Fibroblast of peridontal ligament (primary cell): ENCODE data around the gene AAK1.

Experiments used
- DNase-seq: peaks from one replicate; pipeline ENCODE4 v3.0.0-alpha.2; 2010; ENCODE audit errors: extremely low read depth

AAK1 gene

GRCh38 chr2:69538872-69539548, 104.5 kb downstream of the AAK1 start:
- DNase-seq: no peak

DNA sequence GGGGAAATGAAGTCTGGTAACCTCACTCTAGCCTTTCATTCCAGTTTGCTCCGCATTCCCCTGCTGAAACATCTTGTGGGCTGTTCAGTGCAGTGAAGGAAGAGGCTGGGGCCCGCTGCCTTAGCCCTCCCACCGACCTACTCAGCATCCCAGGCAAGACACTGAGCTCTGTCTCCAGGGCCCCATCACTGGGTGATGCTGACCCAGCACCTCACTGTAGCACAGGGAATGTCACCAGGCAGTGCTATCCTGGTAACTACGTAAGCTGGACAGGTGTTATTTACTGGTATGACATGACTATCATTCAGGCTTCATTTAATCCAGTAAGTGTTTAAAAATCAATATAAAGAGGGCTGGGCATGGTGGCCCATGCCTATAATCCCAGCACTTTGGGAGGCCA, 105.3 kb downstream of the AAK1 start:
- no peak for DNase-seq

DNA sequence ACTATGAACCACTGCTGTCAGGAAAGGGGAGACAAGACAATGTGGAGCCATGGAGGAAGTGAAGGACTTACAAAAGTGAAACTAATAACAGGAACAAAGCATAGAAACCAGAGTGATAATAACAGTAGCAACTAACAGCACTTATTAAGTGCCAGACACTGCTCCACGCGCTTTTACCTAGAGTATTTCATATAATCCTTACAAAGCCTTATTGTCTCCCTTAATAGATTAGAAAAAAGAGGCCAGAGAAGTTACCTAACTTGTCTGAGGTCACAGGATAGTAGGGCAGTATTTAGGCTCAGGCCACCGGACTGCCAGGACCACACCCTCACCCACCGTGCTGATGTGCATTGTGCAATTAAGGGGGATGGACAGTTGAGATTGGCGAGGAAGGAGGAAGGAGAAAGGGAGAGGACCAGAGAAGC, 107.7 kb downstream of the AAK1 start:
- DNase-seq: no peak

GRCh38 chr2:69531186-69531585, 112.4 kb downstream of the AAK1 start:
- DNase-seq: no peak

DNA sequence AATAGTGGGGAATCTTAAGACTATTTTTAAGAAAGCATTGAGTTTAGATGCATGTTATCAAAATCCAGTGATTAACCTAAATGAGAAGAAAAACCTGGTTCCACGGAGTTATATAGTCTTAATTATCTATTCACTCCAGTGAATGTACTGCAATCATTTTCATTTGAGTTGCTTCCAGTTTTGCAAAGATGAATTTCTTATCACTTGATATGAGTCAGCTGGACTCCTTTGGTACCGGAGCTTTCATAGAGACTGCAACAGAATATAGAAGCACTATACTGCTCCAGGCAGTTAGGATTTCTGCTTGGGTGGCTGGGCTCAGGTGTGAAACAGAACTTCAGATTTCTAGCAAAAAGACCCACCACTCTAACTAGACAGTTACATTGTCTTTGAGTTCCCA, 114.1 kb downstream of the AAK1 start:
- no peak for DNase-seq

- DNase-seq: no peak
These were observed 118.3 kb downstream of the AAK1 start for GRCh38 chr2:69525261-69525660.

DNA sequence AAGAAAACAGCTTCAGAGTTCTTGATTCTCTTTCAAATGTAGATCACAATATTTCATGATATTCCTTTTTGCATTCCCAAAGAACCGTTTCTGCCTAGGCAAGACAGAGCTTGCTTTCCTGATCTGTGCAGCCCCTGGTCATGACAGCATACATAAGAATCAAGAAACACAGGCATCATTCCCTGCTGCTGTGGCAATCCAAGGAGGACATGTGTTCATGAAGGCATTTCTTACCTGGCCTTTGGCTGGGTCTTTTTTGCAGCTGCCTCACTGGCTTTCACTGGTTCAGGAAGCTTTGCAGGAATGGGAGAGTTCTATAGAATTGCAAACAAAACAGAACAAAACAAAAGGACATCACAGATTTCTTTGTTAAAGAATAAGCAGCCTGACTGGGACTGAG, 118.7 kb downstream of the AAK1 start:
- DNase-seq: no peak

DNA sequence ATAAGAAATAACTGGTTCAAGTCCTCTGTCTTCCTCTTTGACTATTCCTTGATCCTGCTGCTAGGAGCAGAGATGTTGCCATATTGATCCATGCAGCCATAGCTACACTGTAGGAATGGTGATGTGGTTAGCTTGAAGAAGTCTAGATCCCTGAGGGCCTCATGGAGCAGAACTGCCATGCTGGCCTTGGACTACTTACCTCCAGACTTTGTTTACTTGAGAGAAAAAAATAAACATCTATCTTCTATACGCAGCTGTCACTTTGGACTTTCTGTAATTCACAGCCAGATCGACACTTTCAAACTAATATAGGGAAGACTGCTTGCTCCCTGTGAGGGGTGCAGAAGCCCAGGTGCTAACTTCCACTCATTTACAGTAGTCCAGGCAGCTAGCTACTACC, 121.8 kb downstream of the AAK1 start:
- no peak for DNase-seq

GRCh38 chr2:69518841-69519240, 124.7 kb downstream of the AAK1 start:
- no peak for DNase-seq

GRCh38 chr2:69517410-69517809, 126.1 kb downstream of the AAK1 start:
- peak; percentile 19 for DNase-seq

GRCh38 chr2:69514819-69515218, 128.7 kb downstream of the AAK1 start:
- peak; percentile 19 for DNase-seq

- DNase-seq: peak; percentile 71
These were observed 129.1 kb downstream of the AAK1 start for GRCh38 chr2:69514406-69514805.

GRCh38 chr2:69512446-69512845, 131.1 kb downstream of the AAK1 start:
- DNase-seq: no peak

DNA sequence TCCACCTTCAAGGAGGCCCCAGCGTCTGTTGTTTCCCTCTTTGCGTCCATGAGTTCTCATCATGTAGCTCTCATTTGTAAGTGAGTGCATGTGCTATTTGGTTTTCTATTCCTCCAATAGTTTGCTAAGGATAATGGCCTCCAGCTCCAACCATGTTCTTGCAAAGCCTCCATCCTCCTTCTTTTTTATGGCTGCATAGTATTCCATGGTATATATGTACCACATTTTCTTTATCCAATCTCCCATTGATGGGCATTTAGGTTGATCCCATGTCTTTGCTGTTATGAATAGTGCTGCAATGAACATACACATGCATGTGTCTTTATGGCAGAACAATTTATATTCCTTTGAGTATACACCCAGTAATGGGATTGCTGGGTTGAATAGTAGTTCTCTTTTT, 133.3 kb downstream of the AAK1 start:
- DNase-seq: no peak

GRCh38 chr2:69509750-69510140, 133.8 kb downstream of the AAK1 start:
- no peak for DNase-seq

DNA sequence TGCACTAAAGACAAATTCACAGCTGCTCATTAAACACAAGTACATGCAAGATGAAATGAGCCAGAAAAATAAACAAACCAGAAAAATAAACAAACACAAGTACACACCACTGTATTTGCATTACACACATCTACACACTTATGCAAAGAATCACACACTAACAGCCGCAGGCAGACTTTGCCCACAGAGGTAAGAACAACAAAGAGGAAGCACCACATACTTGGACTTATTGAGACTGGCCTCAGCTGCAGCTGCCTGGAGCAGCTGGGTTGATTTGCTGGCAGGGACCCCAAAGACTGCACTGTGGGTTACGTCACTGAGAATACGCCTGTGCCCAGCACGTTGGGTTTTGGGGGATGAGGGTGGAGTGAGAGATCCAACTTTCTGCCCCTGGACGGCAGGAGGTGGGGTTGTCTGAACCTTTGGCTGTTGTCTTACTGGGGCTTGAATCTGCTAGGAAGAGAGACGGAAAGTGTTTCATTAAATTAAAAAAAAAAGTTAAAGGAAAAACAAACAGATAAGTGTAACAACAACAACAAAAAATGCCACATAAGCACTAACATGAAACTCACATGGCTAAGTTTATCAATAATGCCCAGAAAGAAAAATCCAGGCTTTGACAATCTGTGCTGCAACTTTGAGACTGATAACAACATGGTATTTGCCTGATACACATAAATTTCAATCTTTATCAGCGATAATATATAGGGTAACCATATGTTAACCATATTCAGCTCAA, 134.4 kb downstream of the AAK1 start:
- DNase-seq: no peak

- DNase-seq: no peak
These were observed 137.8 kb downstream of the AAK1 start for GRCh38 chr2:69505710-69506109.

- no peak for DNase-seq
These were observed 142.2 kb downstream of the AAK1 start for GRCh38 chr2:69501301-69501700.

GRCh38 chr2:69499966-69500365, 143.6 kb downstream of the AAK1 start:
- no peak for DNase-seq

DNA sequence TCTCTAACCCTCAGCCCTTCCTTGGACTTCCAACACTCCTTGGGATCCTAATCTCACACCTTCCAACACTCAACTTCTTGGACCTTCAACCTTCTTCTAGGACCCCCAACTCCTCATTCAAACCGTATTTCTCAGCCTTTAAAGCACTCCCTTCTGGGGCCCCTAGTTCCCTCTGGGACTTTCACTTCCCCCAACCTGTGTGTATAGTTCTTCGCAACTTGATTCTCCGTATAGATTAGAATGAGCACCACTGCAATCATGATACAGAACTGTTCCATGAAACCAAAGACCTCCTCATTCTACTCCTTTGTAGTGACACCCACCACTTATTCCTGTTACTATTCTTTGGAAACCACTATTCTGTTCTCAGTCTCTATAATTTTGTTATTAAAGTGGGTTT, 144.3 kb downstream of the AAK1 start:
- no peak for DNase-seq

- DNase-seq: no peak
These were observed 147.7 kb downstream of the AAK1 start for GRCh38 chr2:69495861-69496260.

GRCh38 chr2:69495008-69495407, 148.5 kb downstream of the AAK1 start:
- DNase-seq: no peak

DNA sequence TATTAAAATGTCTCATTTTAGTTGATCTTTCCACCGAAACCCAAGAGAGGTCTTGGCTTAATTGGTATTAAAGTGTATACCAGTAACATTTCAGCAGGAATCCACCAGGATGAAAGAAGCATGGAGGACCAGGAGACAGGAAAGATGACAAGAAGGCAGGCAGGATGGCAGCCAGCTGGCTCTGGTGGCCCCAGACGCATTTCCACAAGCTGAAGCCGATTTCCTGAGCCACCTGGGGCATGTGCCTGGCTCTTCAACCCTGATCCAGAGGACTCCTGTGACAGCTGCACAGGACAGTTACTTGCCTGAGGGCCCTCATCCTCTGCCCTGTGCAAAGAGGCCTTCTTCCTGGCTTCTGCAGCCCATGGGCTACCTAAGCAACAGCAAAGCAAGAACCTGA, 149.4 kb downstream of the AAK1 start:
- no peak for DNase-seq

DNA sequence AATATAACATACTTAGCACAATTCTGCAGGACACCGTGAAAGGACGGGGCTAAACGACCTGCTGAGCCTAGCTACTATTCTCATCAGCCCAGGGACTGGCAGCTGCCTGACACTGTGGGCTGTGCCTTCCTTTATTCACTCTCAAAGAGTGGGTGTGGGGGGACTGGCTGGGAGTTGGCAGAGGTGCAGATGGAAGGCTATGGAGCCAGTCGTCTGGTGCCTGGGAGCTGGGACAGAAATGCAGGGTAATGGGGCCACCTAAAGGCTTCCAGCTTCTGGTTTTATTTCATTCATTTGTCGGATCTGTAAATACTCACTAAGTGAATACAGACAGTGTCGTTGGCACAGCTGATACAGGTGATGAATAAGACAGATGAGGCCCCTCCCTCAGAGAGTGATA, 150.3 kb downstream of the AAK1 start:
- no peak for DNase-seq
